Measurements from ENCODE around the gene MAT2B. TPM values are rescaled to one million over a fixed set of nuclear protein-coding genes. Genes with fewer than 3 reads are reported as not detected.
A peak's percentile ranks its signal among the peaks of the same experiment; 100 is the strongest.

Gene MAT2B
- total and polyA plus RNA-seq, 2 of the 8 experiments (the other 6 are each of a cell fraction or from before 2014, with no cell fraction given): 33.9 to 65.2 TPM

DNA sequence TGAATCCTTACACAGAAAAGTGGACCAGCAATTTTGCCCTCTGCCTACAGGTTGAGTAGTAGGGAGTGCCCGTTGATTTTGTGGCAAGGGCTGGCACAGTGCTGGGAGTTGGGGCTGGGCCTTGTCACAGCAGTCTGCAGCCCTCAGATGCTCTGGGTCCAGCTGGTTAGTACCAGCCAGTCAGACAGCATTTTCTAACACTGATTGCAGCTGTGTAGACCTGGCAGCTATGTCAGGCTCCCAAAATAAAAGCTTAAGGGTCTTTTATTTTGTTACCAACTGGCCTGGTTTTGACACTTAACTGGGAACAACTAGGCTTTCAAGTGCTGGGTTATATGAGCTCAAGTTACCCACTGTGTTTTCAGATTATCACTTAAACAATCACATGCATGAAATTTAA, 57.7 kb downstream of the MAT2B start:
- H4K91ac ChIP-seq (replicated peaks; ENCODE audit: insufficient read length, low read length): no peak overlapping the region
- no peak for FAIRE-seq
- H3K4me1 ChIP-seq (replicated peaks in 1 of 4; ENCODE audit: control insufficient read depth in 3 of 4, insufficient read depth in 4 of 4, low read length in 3 of 4): peaks cover 8 to 25% (median 18%) of the 10 kb centered on the region in 4 experiments; a peak in 6 of 7 replicates
- H3K79me2 ChIP-seq (ENCODE audit: control insufficient read depth in 1 of 2, insufficient read depth in 2 of 2, low read length in 2 of 2): no peaks in the 10 kb centered on the region
- H3K27me3 ChIP-seq (replicated peaks in 1 of 4; ENCODE audit: control insufficient read depth in 3 of 4, extremely low read depth in 1 of 4, insufficient read depth in 3 of 4, low read length in 3 of 4): peaks cover 0 to 20% (median 14%) of the 10 kb centered on the region in 4 experiments; a peak in 4 of 7 replicates
- H3K4me2 ChIP-seq (ENCODE audit: insufficient read depth in 1 of 2, low read depth in 2 of 2, low read length in 2 of 2): 0 out of 4 replicates have a peak overlapping the region, but pooled peaks of 1 of the 2 experiments have one; percentile 2
- H3K23me2 ChIP-seq (ENCODE audit: low read depth, low read length): peaks cover 5% of the 10 kb centered on the region
- H3K14ac ChIP-seq (ENCODE audit: insufficient read length): no peak overlapping the region
- H3K27ac ChIP-seq (ENCODE audit: low read depth, low read length): no peak overlapping the region
- 64% methylated on average over 1 of the region's 1 CpG; no CpG with 5 or more reads in 1 of the 2 experiments for WGBS, 2 experiments (ENCODE audit: extremely low coverage in 1 of 2, insufficient coverage in 1 of 2, insufficient read length in 1 of 2, insufficient replicate concordance in 2 of 2, low coverage in 1 of 2, low lambda C conversion rate in 2 of 2, missing lambda C conversion rate in 1 of 2)
- ChIA-PET CTCF (ENCODE audit: partially characterized antibody) (interaction anchor here (0.6 to 1.3 kb wide), 6 partner anchors 8 to 132 kb away, joined by 3 to 6 read pairs (median 3); no protein-coding TSS in a partner anchor), POLR2A (ENCODE audit: partially characterized antibody) (interaction anchor here (1.0 kb wide), 1 partner anchor 102 kb away, joined by 3 read pairs; the partner anchor contains the start of gene HMMR)
- no peak overlapping the region for H4K8ac ChIP-seq (ENCODE audit: extremely low read depth, insufficient read depth, low read length)
- no peak overlapping the region for H3K56ac ChIP-seq (replicated peaks; ENCODE audit: insufficient read length, low read depth, low read length)
- H3K4me3 ChIP-seq (ENCODE audit: extremely low read depth in 1 of 4, insufficient read depth in 2 of 4, low read depth in 3 of 4, low read length in 4 of 4): no peak overlapping the region
- H4K5ac ChIP-seq (ENCODE audit: insufficient read length, low read depth, low read length): no peak overlapping the region
- H3K36me3 ChIP-seq (ENCODE audit: control insufficient read depth in 2 of 4, insufficient read depth in 4 of 4, low read length in 3 of 4): no peaks in the 10 kb centered on the region
- no peaks in the 10 kb centered on the region for H4K20me1 ChIP-seq (replicated peaks in 1 of 2; ENCODE audit: control insufficient read depth in 1 of 2, insufficient read depth in 2 of 2, low read length in 2 of 2)
- H3K79me1 ChIP-seq (ENCODE audit: low read depth, low read length): no peaks in the 10 kb centered on the region
- no peak overlapping the region for H2BK5ac ChIP-seq (ENCODE audit: low read depth, low read length)
- no peak overlapping the region for H2AK5ac ChIP-seq (ENCODE audit: low read depth, low read length)
- H2BK12ac ChIP-seq (ENCODE audit: low read depth, low read length): 0 out of 2 replicates have a peak overlapping the region, but pooled peaks have one; percentile 0
- H3K9ac ChIP-seq (replicated peaks in 1 of 4; ENCODE audit: extremely low read depth in 1 of 4, low read depth in 3 of 4, low read length in 3 of 4): no peak overlapping the region
- no peak overlapping the region for H3K18ac ChIP-seq (ENCODE audit: extremely low read depth, low read length)
- H3K4ac ChIP-seq (replicated peaks; ENCODE audit: insufficient read length, low read depth, low read length): peak overlapping the region; percentile 57
- no peak overlapping the region for H3K23ac ChIP-seq (ENCODE audit: insufficient read length)
- no peaks in the 10 kb centered on the region for H3K9me3 ChIP-seq (ENCODE audit: insufficient read depth in 2 of 2, low read depth in 1 of 2, low read length in 1 of 2)
- DNase-seq (ENCODE audit: low read depth in 1 of 2, low spot score in 2 of 2): no peak
- H2BK20ac ChIP-seq (ENCODE audit: low read length): no peak overlapping the region
- H2AFZ ChIP-seq (ENCODE audit: low read length): no peak overlapping the region
- H2BK120ac ChIP-seq (replicated peaks; ENCODE audit: low read depth, low read length): no peak overlapping the region
- H2BK15ac ChIP-seq (ENCODE audit: low read length): no peak overlapping the region
- TF ChIP-seq MAX (IDR thresholded peaks at IDR 0.05): no peak
- TF ChIP-seq NRF1 (IDR thresholded peaks at IDR 0.05; ENCODE audit: low read depth, low read length): no peak
- no peak for TF ChIP-seq SIN3A (conservative IDR thresholded peaks at IDR 0.05 in 1 of 2, IDR thresholded peaks at IDR 0.05 in 1 of 2; ENCODE audit: low read depth in 1 of 2, low read length in 2 of 2)
- TF ChIP-seq BACH1 (IDR thresholded peaks at IDR 0.05; ENCODE audit: low read length): no peak
- no peak for TF ChIP-seq CHD1 (IDR thresholded peaks at IDR 0.05; ENCODE audit: low read depth, low read length)
- TF ChIP-seq TAF7 (optimal IDR thresholded peaks at IDR 0.05; ENCODE audit: borderline replicate concordance, low read depth, low read length): no peak
- TF ChIP-seq RBBP5 (IDR thresholded peaks at IDR 0.05; ENCODE audit: borderline replicate concordance, low read depth, low read length): no peak
- TF ChIP-seq KDM5A (IDR thresholded peaks at IDR 0.05; ENCODE audit: low read length): no peak
- no peak for TF ChIP-seq ASH2L (IDR thresholded peaks at IDR 0.05; ENCODE audit: low read length)
- TF ChIP-seq SP2 (IDR thresholded peaks at IDR 0.05; ENCODE audit: low read length): no peak
- no peak for TF ChIP-seq TAF1 (IDR thresholded peaks at IDR 0.05; ENCODE audit: low read depth, low read length)
- no peak for TF ChIP-seq TBP (IDR thresholded peaks at IDR 0.05; ENCODE audit: low read depth, low read length)
- no peak for TF ChIP-seq YY1 (IDR thresholded peaks at IDR 0.05; ENCODE audit: low read depth, low read length)
- no peak for TF ChIP-seq SIRT6 (IDR thresholded peaks at IDR 0.05; ENCODE audit: low read length)
- no peak for TF ChIP-seq SAP30 (IDR thresholded peaks at IDR 0.05; ENCODE audit: insufficient read depth, insufficient replicate concordance, low read length)
